ENCODE results near the gene CYP26A1.

GRCh38 chr10:93095225-93095624 is 21.5 kb downstream of the CYP26A1 start:
- TF ChIP-seq EP300 (IDR thresholded peaks at IDR 0.05): no peak
- no peak for TF ChIP-seq POLR2A (IDR thresholded peaks at IDR 0.05)
- no peak for TF ChIP-seq CTCF (IDR thresholded peaks at IDR 0.05)

Data from suprapubic skin (tissue), 3 donors.